GM13977 (cell line): Measurements from ENCODE around the gene SYNJ1.

Experiments
- DNase-seq: peaks from one replicate; pipeline ENCODE4 v3.0.0; 2012; ENCODE audit warnings: low spot score
- in situ Hi-C: fragments of 300-500 bp; cut with MboI; formaldehyde crosslinking; loops from one replicate; pipeline ENCODE4 v1.12.0; 2022; ENCODE audit warnings: low sequenced_read_pairs, low pct_unique_long_range_greater_than_20kb, mixed read lengths, inconsistent platforms; ENCODE audit not compliant: unreplicated experiment
- TF ChIP-seq, protein P1 (sequence below): IDR thresholded peaks from 2 replicates; pipeline ENCODE4 v1.5.1; 2012; ENCODE audit warnings: mild to moderate bottlenecking, control low read depth; ENCODE audit not compliant: insufficient read depth; ENCODE audit errors: extremely low read depth, missing control alignments

Gene SYNJ1

GRCh38 chr21:32658524-32658923, 69.3 kb downstream of the SYNJ1 start:
- no peak for DNase-seq
- TF ChIP-seq, protein P1, sequence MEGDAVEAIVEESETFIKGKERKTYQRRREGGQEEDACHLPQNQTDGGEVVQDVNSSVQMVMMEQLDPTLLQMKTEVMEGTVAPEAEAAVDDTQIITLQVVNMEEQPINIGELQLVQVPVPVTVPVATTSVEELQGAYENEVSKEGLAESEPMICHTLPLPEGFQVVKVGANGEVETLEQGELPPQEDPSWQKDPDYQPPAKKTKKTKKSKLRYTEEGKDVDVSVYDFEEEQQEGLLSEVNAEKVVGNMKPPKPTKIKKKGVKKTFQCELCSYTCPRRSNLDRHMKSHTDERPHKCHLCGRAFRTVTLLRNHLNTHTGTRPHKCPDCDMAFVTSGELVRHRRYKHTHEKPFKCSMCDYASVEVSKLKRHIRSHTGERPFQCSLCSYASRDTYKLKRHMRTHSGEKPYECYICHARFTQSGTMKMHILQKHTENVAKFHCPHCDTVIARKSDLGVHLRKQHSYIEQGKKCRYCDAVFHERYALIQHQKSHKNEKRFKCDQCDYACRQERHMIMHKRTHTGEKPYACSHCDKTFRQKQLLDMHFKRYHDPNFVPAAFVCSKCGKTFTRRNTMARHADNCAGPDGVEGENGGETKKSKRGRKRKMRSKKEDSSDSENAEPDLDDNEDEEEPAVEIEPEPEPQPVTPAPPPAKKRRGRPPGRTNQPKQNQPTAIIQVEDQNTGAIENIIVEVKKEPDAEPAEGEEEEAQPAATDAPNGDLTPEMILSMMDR: no peak
- in situ Hi-C loops: loop anchor here (10.0 kb wide), 1 partner anchor 166 kb away; no protein-coding TSS in a partner anchor

DNA sequence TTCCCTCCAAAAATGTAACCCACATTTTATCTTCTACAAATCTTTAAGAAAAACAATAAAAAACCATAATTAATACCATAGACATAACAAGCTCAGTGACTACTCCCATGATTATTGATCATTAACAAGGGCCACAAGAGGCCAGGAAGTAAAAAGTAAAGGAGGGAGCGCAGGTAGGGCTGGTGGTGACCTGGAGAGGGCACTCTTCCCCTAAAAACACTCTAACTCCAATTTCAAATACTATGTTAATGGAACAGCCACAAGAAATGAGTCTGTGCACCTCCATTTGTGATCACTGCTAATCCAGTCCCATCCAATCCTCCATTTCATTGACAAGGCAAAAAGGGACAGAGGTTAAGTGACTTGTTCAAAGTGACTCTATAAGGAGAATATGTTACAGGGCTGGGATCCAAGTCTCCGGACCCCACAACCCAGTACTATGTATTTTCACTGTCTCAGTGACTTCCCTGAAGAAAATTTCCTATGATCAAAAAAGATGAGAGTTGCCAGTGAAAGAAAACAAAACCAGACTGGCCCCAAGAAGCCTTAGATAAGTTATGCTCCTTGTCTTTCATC, 74.4 kb downstream of the SYNJ1 start:
- TF ChIP-seq, protein P1: peak; percentile 76
- peak; percentile 58 for DNase-seq
- in situ Hi-C loops: loop anchor here (10.0 kb wide), 1 partner anchor 171 kb away; no protein-coding TSS in a partner anchor

DNA sequence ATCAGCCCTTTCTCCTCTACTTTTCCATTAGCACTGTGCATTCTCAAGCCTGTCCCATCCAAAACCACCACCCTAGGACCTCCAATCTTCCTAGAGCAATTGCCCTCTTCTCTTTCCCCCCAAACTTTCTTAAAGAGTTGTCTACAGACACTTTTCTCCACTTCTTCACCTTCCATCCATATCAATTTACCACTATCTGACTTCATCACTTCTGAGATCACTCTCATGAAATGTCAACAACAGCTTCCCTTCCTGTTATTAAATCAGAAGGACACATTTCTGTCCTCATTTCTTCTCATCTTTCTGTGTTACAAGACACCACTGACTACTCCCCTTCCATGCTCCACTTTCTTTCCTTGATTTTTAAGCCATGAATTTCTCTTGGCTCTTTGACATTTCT, 79.6 kb downstream of the SYNJ1 start:
- TF ChIP-seq, protein P1: no peak
- in situ Hi-C loops: no loop called here
- DNase-seq: no peak

GRCh38 chr21:32645261-32646182, 82.3 kb downstream of the SYNJ1 start:
- TF ChIP-seq, protein P1: no peak
- in situ Hi-C loops: no loop called here
- DNase-seq: no peak

DNA sequence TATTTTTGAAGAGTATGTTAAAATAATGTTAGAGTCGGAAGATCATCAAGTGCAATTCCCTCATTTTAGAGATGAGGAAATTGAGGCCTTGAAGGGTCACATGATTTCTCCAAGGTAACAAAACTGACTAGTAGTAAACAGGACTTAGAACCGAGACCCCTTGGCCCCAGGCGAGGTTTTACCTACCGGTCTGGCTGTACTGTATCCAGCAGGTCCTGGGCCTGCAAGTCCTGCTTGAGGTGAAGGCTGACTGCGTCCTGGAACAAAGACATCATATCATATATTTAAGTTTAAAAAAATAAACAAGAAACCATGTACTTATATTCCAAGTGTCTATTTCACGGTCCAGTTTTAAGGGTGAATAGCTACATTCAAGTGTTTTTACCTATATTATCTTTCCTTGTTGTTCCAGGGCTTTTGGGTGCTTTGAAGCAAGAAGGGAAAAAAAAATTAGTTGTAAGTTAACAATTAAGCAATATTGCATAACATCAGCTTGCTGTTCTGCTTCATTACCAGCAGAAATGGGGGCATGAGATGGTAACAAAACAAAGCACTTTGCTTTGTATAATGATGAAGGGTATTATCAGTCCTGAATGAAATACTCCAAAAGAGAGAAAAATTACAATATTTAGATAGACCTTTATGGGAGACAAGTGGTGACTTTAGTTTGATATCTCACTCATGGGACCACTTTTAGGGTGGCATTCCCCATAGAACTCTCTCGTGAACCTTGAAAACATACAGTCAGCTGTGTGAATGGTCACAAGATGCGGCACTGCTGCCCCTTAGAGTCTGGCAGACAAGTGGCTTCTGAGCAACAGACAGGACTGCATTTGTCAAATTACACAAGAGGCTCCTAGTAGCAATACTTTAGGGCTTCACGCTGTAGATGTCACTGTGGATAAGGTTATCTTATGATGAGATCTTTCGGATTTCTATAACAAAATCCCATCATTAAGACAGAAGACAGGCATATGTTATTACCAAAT, 85.8 kb downstream of the SYNJ1 start:
- no peak for DNase-seq
- in situ Hi-C loops: no loop called here
- TF ChIP-seq, protein P1: no peak
